Caki2 (cell line): ENCODE results near the gene FAM156B. TPM values are rescaled to one million over a fixed set of nuclear protein-coding genes. Genes with fewer than 3 reads are reported as not detected.
A peak's percentile ranks its signal among the peaks of the same experiment; 100 is the strongest.
"Not testable (repeated sequence)": the region's sequence is repeated elsewhere in the genome, so short reads cannot be mapped to it uniquely, and the experiment has no call there.

Experiments
- DNase-seq: peaks from one replicate; pipeline ENCODE4 v3.0.0-alpha.2; 2015; ENCODE audit warnings: low read depth
- in situ Hi-C: cut with HindIII; loops from 2 replicates; pipeline ENCODE4 v1.10.0; 2016; ENCODE audit warnings: low sequenced_read_pairs, low pct_unique_long_range_greater_than_20kb, mixed read lengths
- total RNA-seq: library from RNA; depleted of rRNA; stranded (reverse); fragments of >200 nt; shearing (Covaris generic); gene quantifications from 2 replicates; pipeline ENCODE4 v1.2.3, GENCODE V29; 2014; ENCODE audit warnings: low replicate concordance; rRNA removed

Gene FAM156B, protein sequence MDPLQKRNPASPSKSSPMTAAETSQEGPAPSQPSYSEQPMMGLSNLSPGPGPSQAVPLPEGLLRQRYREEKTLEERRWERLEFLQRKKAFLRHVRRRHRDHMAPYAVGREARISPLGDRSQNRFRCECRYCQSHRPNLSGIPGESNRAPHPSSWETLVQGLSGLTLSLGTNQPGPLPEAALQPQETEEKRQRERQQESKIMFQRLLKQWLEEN
- 29.0 and 32.1 TPM in 2 replicates for total RNA-seq

DNA sequence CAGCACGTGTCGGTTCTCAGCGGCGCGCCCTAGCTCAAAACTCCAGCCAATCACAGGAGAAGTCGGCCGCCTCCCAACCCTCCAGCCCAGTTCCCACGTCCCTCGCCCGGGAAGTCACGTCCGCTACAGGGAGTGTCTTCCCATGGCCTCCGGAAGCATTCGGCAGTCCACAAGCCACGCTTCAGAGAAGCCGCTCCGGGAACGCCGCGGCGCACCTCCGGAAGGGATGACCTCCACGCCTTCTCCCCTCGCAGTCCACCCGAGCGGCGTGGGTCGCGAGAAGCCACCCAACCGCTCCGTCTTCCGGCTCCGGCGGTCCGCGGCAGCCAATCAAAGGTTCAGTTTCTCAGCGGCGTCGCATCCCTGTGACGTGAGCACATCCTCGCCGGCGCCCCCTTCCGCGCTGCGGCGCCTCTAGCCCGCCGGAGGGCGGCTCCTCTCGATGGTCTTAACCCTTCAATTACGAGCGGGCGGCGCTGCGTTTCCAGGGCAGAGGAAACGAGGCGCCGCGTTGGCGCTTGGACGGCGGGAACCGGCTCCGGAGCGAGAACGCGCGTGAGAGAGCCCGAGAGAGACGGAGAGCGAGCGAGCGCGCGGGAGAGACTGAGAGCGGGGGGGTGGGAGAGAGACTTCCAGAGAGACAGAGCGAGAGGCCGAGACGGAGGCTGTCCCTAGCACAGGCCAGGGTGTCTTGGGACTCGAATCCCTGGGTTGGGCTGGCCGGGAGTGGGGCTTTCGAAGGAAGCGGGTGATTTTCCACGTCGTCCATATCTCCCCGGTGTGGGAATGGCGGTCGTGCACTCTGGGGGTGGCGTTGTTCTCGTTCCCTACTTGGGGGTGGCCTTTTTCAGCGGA, at the start of gene FAM156B:
Gene FAM156B, plus strand, starts transcription at position 476 of the 855 bp plus-strand sequence. CDS start 9,896 bp downstream, outside the sequence.
- in situ Hi-C loops = not testable (repeated sequence)

DNA sequence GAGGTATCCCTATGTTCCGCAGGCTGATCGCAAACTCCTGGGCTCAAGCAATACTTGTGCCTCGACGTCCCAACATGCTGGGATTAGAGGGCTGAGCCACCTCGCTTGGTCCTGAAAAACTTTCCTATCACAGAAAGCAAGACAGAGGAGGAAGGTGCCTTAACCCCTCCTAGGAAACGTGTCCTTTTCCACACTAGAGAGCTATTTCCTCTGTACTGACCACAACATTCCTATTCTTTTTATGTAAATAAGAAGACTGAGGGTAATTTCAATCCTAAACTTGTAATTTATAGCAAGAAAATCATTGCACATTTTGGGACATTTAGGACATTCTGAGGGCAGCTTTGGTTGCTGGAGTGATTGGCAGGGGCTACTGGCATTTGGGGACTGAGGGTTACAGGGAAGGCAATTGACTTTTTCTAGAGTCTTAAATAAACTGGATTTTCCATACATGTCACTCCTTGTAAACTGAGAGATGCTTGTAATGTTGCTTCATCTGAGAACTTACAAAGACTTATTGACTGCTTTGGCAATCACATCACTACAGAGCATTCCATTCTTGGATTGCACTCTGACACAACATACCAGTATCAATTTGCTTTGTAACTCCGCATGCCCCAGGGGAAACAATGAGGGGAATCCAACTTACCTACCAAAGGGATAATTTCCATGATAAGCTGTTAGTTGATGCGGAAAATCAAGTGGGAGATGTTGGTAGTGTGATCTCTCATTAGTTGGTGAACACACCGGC, 44.8 kb upstream of the FAM156B start:
- no peak for DNase-seq
- in situ Hi-C loops = no loop called here

More for the DNA sequence above, at the start of gene FAM156B:
- DNase-seq = not testable (repeated sequence)

DNA sequence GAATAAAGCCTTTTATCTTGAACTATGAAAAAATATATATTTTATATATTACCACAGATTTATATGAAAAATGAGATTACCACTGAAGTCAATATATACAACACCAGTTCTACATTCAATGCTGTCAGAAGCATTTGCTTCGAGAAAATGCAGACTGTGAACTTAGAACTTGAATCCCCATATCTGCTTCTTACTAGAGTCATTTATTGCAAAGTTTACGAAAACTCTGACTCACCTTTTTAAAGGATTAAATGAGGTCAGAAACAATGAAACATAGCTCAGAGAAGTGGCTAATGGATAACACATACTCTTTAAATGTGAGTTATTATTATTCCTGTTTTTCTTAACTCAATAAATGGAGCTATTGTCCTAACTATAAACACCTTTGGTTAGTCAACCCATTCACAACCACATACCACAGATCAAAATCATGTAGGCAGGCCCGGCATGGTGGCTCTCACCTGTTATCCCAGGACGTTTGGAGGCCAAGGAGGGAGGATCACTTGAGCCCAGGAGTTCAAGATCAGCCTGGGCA, 40.1 kb upstream of the FAM156B start:
- DNase-seq = peak; percentile 58
- in situ Hi-C loops = not testable (repeated sequence)

GRCh38 chrX:52865343-52865998, 31.7 kb upstream of the FAM156B start:
- DNase-seq = no peak
- in situ Hi-C loops = no loop called here

DNA sequence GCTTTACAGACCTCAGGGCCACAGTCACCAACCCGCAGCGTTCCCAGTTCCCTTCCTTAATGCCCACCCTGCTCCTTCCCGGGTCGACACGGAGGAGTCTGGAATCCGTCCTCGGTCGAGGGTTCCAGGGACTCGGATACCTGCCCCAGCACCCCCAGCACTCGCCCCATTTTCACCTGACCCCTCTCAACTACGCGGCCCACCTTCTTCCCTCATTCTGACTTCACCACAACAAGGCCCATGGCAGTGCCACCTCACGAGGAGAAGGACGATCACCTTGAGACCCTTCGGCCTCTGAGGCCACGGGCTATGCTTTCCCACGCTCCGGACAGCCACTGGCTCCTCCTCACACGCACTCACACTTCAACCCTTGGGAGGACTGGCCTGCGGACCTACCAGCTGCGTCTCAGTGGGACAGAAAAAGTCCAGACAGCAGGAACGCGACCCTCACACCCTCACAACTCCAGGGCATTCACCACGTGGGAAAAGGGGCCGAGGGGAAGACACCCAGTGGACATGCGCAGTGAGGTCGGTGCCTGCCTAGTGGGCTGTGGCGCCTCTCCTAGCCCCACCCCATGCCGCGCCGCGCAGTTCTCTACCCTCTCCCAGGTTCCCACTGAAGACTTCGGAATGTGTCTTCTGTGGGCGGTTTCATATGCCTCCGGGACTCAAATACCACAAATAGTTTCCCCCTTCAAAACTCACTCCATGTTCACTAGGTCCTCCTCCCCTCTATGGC, 29.4 kb upstream of the FAM156B start, which contains the start of gene XAGE3:
Gene XAGE3, minus strand, starts transcription at position 474 of the 739 bp plus-strand sequence. CDS start 950 bp downstream, outside the sequence.
- no peak for DNase-seq
- in situ Hi-C loops = no loop called here

DNA sequence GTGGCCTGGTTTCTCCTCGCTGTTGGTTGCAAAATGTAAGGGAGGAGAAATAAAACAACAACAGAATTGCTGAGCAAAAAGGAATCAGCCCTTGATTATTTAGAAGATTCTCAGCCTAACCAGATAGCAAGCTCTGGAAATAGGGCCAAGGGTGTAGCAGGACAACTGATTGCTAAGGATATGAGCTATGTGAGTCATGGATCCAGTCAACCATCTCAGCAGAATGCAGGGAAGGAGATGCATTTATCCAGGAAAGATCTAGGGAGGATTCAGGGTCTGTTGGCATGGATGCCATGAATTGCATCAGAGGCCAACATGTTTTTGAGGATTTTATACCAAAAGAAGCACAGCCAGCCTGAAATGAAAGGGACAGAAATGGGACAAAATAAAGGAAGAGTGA, 27.1 kb upstream of the FAM156B start:
- in situ Hi-C loops = no loop called here
- DNase-seq = peak; percentile 27

DNA sequence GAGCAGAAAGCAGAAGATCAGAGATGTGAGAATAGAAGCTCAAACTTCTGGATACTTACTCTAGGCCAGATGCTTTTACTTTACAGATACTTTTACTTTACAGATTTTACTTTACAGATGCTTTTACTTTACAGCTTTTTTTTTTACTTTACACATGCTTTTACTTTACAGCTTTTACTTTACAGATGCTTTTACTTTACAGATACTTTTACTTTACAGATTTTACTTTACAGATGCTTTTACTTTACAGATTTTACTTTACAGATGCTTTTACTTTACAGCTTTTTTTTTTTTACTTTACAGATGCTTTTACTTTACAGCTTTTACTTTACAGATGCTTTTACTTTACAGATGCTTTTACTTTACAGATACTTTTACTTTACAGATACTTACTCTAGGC, 23.3 kb upstream of the FAM156B start:
- DNase-seq, in situ Hi-C loops: not testable (repeated sequence)

DNA sequence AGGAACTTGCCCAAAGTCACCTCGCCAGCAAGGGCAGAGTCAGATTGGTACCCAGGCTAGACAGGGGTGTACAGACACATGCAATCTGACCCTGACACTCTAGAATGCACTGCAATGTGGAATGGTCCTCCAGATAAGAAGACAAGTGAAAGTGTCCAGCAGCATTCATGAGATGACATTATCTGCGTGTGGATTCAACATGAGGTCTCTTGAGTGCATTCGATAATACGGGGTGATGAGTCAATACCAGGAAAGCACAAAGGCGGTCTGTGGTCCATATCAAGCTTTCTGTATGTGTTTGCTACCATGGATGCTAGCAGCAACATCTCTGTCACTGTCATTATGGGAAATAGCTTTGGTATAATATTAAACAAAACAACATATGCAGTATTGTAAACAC, 22.5 kb upstream of the FAM156B start:
- no peak for DNase-seq
- in situ Hi-C loops = no loop called here

GRCh38 chrX:52875436-52875835, 21.7 kb upstream of the FAM156B start:
- in situ Hi-C loops, DNase-seq: not testable (repeated sequence)

- DNase-seq, in situ Hi-C loops: not testable (repeated sequence)
Measured at GRCh38 chrX:52876386-52876785, 20.7 kb upstream of the FAM156B start.

DNA sequence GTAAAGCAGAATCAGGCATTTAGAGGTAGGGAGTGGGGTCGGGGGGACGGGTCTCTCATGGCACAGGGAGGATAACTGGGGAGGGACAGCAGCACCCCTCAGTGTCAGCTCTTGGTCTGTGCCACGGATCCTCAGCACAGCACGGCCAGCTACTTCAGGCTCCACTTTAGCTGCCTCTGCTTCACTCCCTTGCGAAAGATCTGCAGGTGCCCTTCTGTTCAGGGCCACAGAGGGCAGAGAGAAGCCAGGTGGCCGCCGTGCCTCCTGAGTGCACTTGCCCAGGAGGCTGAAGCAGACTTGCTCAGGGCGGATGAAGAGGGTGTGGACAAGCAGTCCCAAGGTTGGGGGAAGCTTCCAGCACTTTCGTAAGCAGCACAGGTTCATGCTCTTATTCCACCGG, 9.7 kb upstream of the FAM156B start:
- DNase-seq, in situ Hi-C loops: not testable (repeated sequence)

GRCh38 chrX:52888090-52888489, 9.0 kb upstream of the FAM156B start:
- DNase-seq, in situ Hi-C loops: not testable (repeated sequence)

- DNase-seq, in situ Hi-C loops: not testable (repeated sequence)
Measured at GRCh38 chrX:52896438-52896837, 692 bp upstream of the FAM156B start.

DNA sequence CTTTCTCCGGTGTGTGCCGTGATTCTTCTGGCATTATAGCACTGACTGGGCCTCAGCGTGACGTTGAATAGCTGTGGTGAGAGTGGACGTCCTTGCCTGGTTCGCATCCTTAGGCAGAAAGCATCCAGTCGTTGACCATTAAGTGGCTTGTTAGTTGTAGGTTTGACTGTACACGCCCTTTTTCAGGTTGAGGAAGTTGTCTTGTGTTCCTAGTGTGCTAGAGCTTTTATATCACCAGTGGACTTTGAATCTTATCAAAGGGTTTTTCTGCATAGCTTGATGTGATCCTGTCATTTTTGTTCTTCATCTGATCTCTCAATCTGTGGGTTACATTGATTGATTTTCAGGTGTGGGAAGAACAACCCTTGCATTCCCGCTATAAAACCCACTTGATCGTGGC, 8.4 kb downstream of the FAM156B start:
- DNase-seq, in situ Hi-C loops: not testable (repeated sequence)

DNA sequence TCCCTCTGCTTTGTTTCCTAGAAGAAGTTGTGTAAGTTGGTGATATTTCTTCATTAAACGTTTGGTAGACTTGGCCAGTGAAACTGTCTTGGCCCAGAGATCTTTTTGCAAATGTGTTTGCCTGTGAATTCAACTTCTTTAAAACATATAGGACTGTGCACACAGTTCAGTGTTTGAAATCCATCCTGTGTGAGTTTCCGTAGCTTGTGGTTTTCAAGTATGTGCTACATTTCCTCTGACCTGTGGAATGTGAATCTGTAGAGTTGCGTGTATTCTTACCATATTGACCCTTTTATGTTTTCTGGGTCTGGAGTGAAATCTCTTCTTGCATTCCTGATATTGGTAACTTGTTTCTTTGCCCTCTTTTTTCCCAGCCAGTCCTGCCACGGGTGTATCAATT, 8.9 kb downstream of the FAM156B start:
- in situ Hi-C loops, DNase-seq: not testable (repeated sequence)

- DNase-seq, in situ Hi-C loops: not testable (repeated sequence)
Measured at GRCh38 chrX:52907137-52907536, 10.0 kb downstream of the FAM156B start.

DNA sequence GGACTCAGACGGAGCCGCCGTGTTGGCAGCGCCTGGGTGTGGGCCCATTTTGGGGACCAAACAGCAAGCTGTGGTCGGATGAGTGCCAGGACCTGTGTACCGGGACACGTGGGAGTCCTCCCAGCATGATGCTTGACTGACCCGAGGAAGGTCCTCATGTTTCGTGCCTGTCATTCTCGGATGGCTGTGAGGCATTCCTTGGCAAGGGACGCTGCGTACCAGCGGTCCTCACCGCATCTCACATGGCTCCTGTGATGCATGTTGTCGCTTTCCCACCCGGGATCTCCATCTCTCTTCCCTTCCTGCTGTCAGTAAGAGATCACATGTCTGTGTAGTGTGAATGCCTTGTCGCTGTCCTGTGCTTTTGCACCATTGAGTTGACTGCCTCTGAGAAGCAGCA, 10.8 kb downstream of the FAM156B start:
- DNase-seq, in situ Hi-C loops: not testable (repeated sequence)
